Muscle layer of colon (tissue), 2 donors: ENCODE results near the gene MRPL2.

ENCODE experiments used
- H3K27ac ChIP-seq: one replicate; pipeline ENCODE4 v1.7.0; 2013; ENCODE audit warnings: low read depth, mild to moderate bottlenecking, low read length, moderate library complexity
- H3K27me3 ChIP-seq, 2 donors: one replicate each; pipeline ENCODE4 v1.7.0; 2013; ENCODE audit warnings: low read length in 2 of 2, mild to moderate bottlenecking in 2 of 2; ENCODE audit not compliant: insufficient read depth in 2 of 2, control insufficient read depth in 1 of 2
- H3K36me3 ChIP-seq: one replicate; pipeline ENCODE4 v1.7.0; 2013; ENCODE audit warnings: mild to moderate bottlenecking, low read length; ENCODE audit not compliant: insufficient read depth
- H3K4me1 ChIP-seq: one replicate; pipeline ENCODE4 v1.7.0; 2013; ENCODE audit warnings: mild to moderate bottlenecking, low read length; ENCODE audit not compliant: insufficient read depth
- H3K4me3 ChIP-seq, 2 donors: one replicate each; pipeline ENCODE4 v1.7.0; 2013; ENCODE audit warnings: low read length in 2 of 2, low read depth in 1 of 2, mild to moderate bottlenecking in 1 of 2, moderate library complexity in 1 of 2
- H3K9ac ChIP-seq: one replicate; pipeline ENCODE4 v1.7.0; 2013; ENCODE audit warnings: low read length
- H3K9me3 ChIP-seq: one replicate; pipeline ENCODE4 v1.7.0; 2013; ENCODE audit warnings: mild to moderate bottlenecking, low read length
- donor health status: abdominal sarcoma.
- donor health status: Adenocarcinoma of cecum.

The MRPL2 gene

GRCh38 chr6:43032326-43032725 lies 26.9 kb downstream of the MRPL2 start:
- no peak overlapping the region for H3K27ac ChIP-seq
- no peaks in the 10 kb centered on the region for H3K9me3 ChIP-seq
- H3K27me3 ChIP-seq, result no peaks in the 10 kb centered on the region
- peaks cover 48% of the 10 kb centered on the region for H3K36me3 ChIP-seq
- H3K4me3 ChIP-seq, result no peak overlapping the region
- no peak overlapping the region for H3K9ac ChIP-seq
- H3K4me1 ChIP-seq, result peaks cover 3% of the 10 kb centered on the region

GRCh38 chr6:43029120-43029519 lies 30.1 kb downstream of the MRPL2 start:
- Histone ChIP-seq H3K36me3 (peaks cover 64% of the 10 kb centered on the region), H3K27me3 (no peaks in the 10 kb centered on the region)

GRCh38 chr6:43026365-43026764 lies 32.9 kb downstream of the MRPL2 start:
- peaks cover 16% of the 10 kb centered on the region for H3K4me1 ChIP-seq

More at GRCh38 chr6:43029120-43029519, 30.1 kb downstream of the MRPL2 start:
- Histone ChIP-seq H3K4me3 (no peak overlapping the region), H3K4me1 (peaks cover 2% of the 10 kb centered on the region), H3K9me3 (no peaks in the 10 kb centered on the region), H3K9ac (no peak overlapping the region), H3K27ac (no peak overlapping the region)

GRCh38 chr6:43024436-43024835 lies 34.8 kb downstream of the MRPL2 start:
- Histone ChIP-seq H3K9me3 (no peaks in the 10 kb centered on the region), H3K4me1 (peaks cover 24% of the 10 kb centered on the region), H3K4me3 (no peak overlapping the region), H3K9ac (no peak overlapping the region), H3K27me3 (no peaks in the 10 kb centered on the region), H3K27ac (no peak overlapping the region), H3K36me3 (peaks cover 58% of the 10 kb centered on the region)

More at GRCh38 chr6:43026365-43026764, 32.9 kb downstream of the MRPL2 start:
- Histone ChIP-seq H3K9me3 (no peaks in the 10 kb centered on the region), H3K27me3 (no peaks in the 10 kb centered on the region), H3K36me3 (peaks cover 57% of the 10 kb centered on the region), H3K4me3 (no peak overlapping the region), H3K9ac (no peak overlapping the region), H3K27ac (no peak overlapping the region)

- no peaks in the 10 kb centered on the region for H3K9me3 ChIP-seq
- peak within 1 kb of the TSS; percentile 99 for H3K27ac ChIP-seq
- peak within 1 kb of the TSS; percentile 75 to 95 for H3K4me3 ChIP-seq
- peaks cover 32% of the 10 kb centered on the region for H3K4me1 ChIP-seq
- H3K27me3 ChIP-seq, result no peaks in the 10 kb centered on the region
- peak within 1 kb of the TSS; percentile 65 for H3K9ac ChIP-seq
- peaks cover 49% of the 10 kb centered on the region for H3K36me3 ChIP-seq
These were observed 37.8 kb downstream of the MRPL2 start, which contains the start of gene RRP36 for GRCh38 chr6:43021270-43022047. RRP36 (plus strand) TSS chr6:43021623; CDS start chr6:43021655, 32 bp downstream.

GRCh38 chr6:43020847-43021246 lies 38.4 kb downstream of the MRPL2 start:
- Histone ChIP-seq H3K4me1 (peaks cover 39% of the 10 kb centered on the region), H3K4me3 (peak overlapping the region; percentile 75 to 95), H3K27ac (peak overlapping the region; percentile 90), H3K36me3 (peaks cover 43% of the 10 kb centered on the region), H3K9ac (peak overlapping the region; percentile 65), H3K27me3 (no peaks in the 10 kb centered on the region), H3K9me3 (no peaks in the 10 kb centered on the region)

- H3K4me1 ChIP-seq, result peaks cover 44% of the 10 kb centered on the region
- H3K27ac ChIP-seq, result peak overlapping the region; percentile 90
- peaks cover 40% of the 10 kb centered on the region for H3K36me3 ChIP-seq
- H3K27me3 ChIP-seq, result no peaks in the 10 kb centered on the region
- no peaks in the 10 kb centered on the region for H3K9me3 ChIP-seq
- H3K4me3 ChIP-seq, result no peak overlapping the region
- H3K9ac ChIP-seq, result no peak overlapping the region
These were observed 39.1 kb downstream of the MRPL2 start for GRCh38 chr6:43020052-43020705.

- Histone ChIP-seq H3K36me3 (peaks cover 30% of the 10 kb centered on the region), H3K27me3 (no peaks in the 10 kb centered on the region), H3K4me1 (peaks cover 49% of the 10 kb centered on the region), H3K4me3 (no peak overlapping the region), H3K9me3 (no peaks in the 10 kb centered on the region), H3K9ac (no peak overlapping the region), H3K27ac (no peak overlapping the region)
These were observed 40.1 kb downstream of the MRPL2 start for GRCh38 chr6:43019152-43019551.

- H3K4me1 ChIP-seq, result peaks cover 47% of the 10 kb centered on the region
- peaks cover 31% of the 10 kb centered on the region for H3K36me3 ChIP-seq
- H3K27ac ChIP-seq, result no peak overlapping the region
- no peaks in the 10 kb centered on the region for H3K9me3 ChIP-seq
- H3K4me3 ChIP-seq, result no peak overlapping the region
- H3K27me3 ChIP-seq, result no peaks in the 10 kb centered on the region
- no peak overlapping the region for H3K9ac ChIP-seq
These were observed 42.3 kb downstream of the MRPL2 start for GRCh38 chr6:43016943-43017334.

- H3K9me3 ChIP-seq, result no peaks in the 10 kb centered on the region
- H3K27ac ChIP-seq, result no peak overlapping the region
- peaks cover 37% of the 10 kb centered on the region for H3K36me3 ChIP-seq
- no peak overlapping the region for H3K9ac ChIP-seq
- H3K4me3 ChIP-seq, result no peak overlapping the region
- H3K27me3 ChIP-seq, result no peaks in the 10 kb centered on the region
- H3K4me1 ChIP-seq, result peaks cover 47% of the 10 kb centered on the region
These were observed 42.9 kb downstream of the MRPL2 start for GRCh38 chr6:43016176-43016942.

- Histone ChIP-seq H3K27ac (peak overlapping the region; percentile 68), H3K9ac (peak overlapping the region; percentile 85), H3K36me3 (peaks cover 46% of the 10 kb centered on the region), H3K9me3 (no peaks in the 10 kb centered on the region), H3K4me3 (peak overlapping the region; percentile 75 to 89), H3K4me1 (peaks cover 39% of the 10 kb centered on the region), H3K27me3 (no peaks in the 10 kb centered on the region)
These were observed 44.8 kb downstream of the MRPL2 start for GRCh38 chr6:43014434-43014909.
